G401.6 (cell line): Measurements from ENCODE around the gene URB2.

Experiments
- FAIRE-seq: peaks from 2 replicates; lab custom pipeline; 2012; peaks lifted over from hg19 to GRCh38; lab: Jason Lieb, UNC

The URB2 gene

DNA sequence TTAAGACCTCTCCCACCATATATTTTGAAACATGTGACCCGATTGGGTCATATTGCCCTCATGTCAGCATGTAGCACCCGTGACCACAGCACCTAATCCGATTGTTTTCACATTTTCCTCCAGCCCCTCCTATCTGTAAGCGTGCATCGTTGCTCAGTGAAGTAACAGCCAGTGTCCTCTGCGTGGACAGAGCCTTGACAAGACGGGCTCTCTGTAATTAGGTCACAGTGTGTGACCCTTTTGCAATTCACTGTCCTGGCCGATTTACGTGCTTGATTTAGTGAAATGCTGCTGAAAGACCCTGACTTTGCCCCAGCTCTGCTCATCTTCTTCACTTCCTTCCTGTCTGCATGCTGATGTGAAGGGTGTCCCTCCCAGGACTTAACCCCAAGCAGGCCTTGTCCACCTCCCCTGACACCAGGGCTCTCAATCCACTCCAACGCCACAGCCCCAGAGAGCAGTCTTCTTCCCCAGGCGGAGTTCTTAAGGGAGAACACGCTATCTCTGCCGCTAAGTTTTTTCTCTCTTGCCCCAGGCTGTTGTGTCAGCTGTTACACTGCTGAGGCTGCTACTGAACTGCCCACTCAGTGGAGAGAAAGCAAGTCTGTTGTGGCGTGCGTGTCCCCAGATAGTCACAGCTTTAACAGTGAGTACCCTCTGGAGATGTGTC is 19.4 kb downstream of the URB2 start:
- no peak for FAIRE-seq

DNA sequence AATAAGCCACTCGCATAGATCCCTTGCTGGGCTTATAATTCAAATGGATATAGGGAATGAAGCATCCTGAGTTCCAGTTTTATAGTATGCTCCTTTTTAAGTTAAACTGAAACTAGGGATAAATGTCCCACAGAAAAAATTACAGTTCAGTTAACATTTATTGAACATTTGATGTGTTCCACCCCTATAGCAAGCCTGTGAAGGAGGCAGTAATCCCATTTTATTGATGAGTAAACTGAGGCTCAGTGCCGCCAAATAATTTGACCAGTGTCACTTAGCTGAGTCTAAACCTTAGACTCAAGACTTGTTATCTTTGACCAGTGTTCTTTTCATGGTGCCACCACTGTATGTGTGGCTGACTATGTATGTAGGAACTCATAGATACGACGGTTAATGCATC is 22.4 kb downstream of the URB2 start:
- no peak for FAIRE-seq

DNA sequence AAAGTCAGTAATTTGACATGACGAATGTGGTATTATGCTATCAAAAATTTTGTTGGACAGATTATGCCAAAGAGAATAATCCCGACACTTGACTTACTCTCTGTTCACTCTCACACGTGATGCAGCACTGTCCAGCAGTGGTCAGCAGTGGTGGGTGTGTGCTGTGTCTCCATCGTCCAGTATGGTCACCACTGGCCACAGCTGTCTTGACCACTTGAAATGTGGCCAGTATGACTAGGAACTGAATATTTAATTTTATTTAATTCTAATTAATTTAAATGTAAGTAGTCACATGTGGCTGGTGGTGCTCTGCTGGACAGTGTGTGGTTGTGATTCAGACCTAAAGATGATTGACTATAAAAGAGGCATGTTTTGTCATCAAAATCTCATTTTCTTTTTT is 24.0 kb downstream of the URB2 start:
- no peak for FAIRE-seq

DNA sequence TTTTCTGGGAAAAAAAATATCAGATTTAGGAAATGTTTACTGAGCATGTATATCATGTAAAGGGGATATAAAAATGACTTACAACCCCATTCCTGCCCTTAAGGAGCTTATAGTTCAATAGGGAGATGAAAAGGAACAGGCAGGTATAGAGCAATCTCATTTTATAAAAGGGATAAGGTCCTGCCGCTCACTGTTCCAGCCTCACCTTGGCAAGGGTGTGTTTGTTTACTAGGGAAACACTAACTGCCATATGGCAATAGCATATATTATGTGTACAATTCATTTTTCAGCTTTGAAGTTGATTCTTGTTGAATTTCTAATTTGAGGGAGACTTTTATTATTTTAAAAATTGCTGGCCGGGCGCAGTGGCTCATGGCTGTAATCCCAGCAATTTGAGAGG is 25.5 kb downstream of the URB2 start:
- no peak for FAIRE-seq

DNA sequence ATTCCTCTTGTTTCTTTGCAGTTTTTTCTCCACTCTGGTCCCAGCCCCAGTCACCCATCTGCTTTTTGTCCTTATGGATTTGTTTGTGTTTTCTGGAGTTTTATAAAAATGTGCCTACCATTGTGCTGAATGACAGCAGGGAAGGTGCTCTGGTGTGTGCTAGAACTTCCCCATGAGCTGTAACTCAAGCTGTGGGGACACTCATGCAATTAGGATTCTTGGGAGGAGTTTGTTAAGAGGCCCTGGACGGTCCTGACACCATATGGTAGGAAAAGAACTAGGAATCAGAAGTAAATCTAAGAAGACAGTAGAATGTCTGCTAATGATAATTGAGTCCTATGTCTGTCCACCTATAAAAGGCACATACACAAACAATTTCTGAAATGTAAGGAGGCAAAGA is 27.4 kb downstream of the URB2 start:
- FAIRE-seq: no peak

DNA sequence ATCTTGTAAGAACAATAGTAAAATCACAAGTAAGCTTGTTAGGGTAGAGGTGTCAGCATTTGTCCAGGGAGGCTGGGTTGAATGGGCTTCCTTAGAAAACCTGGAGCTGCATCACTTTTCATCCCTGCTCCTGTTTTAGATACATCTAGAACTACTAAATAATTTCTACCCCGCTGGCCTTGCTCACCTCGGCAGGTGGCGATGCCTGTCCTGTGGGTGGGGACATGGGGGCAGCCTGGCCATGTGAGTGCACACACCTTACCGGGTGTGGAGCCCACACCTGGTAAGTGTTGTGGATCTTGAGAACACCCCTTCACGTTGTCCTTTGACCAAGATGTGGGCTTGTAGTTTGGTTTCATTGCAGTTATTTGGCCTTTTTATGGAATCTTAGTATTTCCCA is 29.7 kb downstream of the URB2 start:
- no peak for FAIRE-seq

DNA sequence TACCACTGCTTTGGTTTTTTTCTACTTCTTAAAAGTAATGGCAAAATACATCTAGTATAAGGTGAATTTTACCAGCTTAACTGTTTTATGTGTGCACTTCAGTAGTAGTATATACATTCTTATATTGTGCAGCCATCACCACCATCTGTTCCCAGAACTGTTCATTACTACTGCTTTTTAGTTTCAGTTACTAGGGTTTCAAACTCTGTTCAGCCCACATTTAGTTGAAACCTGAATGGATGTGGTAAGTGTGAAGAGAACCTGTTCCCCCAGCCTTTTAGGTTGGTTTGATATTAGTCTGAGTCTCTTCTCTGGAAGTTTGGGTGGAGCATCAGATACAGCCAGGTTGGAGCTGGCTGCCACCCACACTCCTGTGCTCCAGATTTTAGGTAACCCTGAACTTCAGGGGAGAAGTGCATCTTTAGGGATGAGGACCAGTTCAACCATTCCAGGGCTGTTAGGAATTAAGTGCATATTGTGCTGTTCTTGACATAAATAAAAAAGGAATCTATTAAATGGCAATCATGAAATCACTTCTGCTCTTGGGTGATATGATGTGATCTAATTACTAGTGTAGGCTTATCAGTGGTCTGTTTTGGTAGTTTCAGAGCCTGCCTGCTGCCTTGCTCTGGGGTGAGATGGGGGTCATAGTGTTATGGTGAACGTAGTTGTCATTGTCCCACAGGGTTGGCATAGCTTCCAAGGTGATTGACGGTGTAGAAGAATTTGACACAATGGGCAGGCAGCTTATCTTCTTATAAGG is 32.1 kb downstream of the URB2 start:
- no peak for FAIRE-seq

DNA sequence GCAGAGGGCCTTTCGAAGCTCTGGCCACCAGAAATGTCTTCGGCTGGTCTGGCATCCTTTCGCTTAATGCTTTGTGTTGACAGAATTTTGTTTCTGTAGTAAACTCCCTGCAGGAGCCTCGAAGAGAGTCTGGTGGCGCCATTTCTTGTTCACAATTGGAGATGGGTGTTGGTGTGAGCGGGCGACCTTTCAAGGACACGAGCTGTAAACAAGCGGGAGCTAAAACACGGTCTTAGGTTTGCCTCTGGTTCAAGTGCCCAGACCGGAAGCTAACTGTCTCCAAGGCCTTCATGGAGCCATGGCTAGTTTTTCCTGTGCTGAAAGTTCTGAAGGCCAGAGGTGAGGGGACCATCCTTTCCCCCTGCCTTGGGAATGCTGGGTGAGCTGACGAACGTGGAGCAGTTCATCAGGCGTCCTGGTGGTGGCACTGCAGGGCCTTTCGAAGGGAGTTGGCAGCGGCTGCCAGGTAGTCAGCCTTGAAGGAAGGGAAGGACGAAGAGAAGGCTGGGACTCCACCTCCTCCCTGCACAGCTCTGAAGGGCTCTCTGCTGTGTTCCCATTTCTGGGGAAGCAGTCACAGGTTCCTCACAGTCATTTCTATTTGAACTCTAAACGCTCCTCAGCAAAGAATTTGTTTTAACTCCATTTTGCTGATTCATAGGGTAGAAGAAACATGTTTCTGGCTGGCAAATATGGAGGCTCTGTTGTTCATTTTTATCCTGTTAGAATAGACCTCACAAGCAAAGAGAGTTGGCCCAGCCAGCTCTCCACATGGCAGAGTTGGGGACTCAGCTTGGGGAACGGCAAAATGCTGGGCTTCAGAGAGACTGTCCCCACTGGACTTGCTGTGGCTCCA is 35.2 kb downstream of the URB2 start:
- no peak for FAIRE-seq

DNA sequence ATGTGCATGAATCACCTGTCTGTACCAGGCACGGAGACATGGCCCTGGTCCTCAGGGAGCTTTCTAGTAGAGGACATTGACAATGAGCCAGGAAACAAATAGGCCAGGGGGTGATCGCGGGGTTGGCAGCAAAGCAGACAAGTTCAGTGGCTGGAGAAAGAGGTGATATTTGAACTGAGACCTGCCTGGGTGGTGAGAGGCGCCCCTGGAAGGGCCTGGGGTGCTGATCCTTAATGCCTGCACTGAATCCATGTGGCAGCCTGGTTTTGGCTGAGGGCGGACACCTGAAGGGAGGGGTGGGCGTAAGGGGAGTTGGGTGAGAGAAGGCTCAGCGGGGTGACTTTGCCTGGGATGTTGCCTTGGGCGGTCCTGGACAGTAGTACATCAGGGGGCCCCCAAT is 35.9 kb downstream of the URB2 start:
- FAIRE-seq: no peak

DNA sequence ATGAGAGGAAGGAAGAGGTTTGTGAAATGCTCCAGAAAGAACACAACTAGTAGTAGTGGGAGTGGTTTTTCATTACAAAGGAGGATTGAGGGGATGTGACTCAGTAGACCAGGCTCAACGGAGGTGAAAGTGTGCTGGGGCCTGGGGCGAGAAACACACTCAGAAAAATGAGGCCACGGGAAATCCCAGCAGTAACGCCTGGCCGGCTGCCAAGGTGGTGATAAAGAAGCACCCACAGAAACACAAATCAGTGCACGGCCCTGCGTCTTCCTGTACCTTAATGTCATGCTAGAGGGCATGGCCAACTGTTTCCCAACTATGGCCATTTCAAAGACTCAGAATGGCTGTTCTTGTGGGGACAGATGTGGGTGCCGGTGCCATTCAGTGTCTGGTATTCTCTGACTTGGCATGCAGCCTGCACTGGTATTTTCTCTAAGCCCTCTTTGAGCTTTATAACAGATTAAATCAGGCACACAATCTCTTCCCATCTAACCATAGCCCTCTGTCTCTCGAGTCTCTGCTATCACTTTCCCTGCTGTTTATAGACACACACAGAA is 38.2 kb downstream of the URB2 start:
- FAIRE-seq: no peak

DNA sequence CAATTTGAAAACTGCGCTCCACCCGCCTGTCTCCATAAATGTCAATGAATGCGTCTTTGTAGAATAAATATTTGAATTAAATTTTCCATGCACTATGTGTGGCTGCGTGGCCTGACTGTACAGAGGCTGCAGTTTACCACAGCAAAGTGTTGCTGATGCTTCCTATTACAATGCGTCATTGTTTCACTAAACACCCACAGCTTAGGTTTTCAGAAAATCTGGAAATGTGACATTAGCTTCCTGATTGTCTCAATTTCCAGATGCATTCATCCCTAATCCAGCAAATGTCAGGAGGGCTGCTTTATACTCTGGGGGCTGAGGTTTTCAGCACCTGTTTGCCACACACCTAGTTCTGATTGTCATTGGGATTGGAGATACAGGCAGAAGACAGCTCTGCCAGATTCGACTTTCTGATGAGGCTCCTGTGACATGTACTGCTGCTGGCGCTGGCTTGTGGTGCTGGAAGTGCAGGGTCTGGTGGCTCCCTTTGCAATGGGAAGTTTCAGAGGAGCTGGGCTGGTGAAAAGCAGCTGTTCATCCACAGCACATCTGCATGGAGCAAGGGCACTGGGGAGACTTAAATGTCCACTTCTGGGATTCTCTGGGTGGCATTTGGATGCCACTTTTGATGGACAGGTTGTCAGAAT is 40.0 kb downstream of the URB2 start:
- FAIRE-seq: no peak

DNA sequence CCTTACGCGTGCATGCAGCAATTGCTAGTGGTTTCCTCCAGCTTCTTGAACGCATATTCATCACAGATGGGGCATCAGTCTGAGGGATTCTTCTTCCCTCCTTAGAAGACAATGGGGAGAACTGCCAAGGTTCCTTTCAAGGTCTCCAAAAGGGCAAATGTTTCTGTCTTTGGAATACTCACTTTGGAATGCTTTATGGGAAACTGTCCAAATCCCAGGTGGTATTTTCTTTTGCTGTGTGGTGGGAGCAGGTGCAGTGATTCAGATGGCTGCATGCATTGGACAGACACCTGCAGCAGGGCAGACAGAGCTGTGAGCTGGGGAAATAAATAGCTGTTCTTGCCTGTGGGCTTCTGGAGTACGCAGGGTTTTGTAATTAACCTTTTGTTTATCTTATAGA is 40.5 kb downstream of the URB2 start:
- FAIRE-seq: no peak

DNA sequence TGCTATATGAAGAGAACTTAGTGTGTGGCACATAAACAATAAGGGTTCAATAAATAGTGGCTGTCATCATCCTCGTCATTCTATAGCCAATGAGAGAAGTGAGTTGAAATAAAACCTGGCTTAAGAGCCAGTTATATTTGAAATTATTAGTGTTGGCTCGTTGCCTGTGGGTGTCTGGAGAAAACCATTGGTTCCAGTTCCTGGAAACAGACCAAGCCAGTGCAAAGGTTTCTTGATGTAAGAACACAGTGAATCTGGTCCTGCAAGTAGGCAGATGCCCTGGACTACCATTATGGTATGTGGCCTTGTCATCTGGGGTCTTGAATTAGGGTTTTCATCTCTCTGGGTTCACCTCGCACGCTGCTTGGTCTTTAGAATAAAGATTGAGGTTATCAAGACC is 43.3 kb downstream of the URB2 start:
- no peak for FAIRE-seq

DNA sequence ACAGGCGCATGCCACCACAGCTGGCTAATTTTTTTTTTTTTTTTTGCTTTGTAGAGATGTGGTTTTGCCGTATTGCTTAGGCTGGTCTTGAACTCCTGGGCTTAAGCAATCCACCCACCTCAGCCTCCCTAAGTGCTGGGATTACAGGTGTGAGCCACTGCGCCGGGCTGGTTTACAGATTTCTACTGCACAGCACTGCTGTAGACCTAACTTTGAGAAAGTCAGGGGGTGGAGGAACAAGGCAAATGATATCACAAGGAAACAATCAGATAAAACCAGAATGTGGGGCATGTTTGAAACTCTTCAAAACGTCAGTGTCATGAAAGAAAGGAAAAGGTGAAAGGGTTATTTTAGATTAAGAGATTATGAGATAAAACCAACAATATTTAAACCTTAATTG is 45.3 kb downstream of the URB2 start:
- FAIRE-seq: no peak

DNA sequence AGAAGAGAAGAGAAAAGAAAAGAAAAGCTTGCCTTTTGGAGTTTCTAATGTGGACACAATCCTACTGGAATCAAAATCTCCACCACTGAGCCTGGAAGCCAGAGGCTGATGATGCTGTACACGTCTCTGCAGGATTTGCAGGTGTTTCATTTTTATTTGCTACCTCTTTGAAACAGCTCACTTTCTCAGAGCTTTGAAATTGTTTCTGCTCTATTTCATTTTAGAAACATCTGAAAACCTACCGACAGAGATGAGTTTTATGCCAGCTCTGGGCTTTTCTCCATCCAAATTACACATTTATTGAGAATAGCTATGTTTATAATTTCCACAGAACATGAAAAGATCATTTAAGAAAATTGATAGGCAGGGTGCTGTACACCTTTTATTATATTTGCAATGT is 46.2 kb downstream of the URB2 start:
- no peak for FAIRE-seq

DNA sequence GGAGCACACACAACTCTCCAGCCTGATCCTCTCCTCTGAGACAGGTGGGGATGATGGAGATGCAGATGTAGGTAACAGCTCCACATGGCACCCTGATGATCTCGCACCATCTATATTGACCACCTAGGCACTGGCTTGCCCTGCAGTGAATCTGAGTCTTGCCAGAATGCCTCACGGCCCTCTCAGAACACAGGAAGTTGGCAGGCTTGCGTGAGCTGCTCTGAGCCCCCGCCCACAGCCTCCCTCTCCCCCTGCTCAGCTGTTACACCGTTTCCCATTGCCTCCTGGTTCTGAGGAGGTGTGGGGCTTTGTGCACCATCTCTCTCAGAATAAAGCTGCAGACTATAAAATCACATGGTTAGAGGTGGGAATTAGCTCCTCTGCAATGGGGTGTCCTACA is 48.0 kb downstream of the URB2 start:
- FAIRE-seq: no peak

DNA sequence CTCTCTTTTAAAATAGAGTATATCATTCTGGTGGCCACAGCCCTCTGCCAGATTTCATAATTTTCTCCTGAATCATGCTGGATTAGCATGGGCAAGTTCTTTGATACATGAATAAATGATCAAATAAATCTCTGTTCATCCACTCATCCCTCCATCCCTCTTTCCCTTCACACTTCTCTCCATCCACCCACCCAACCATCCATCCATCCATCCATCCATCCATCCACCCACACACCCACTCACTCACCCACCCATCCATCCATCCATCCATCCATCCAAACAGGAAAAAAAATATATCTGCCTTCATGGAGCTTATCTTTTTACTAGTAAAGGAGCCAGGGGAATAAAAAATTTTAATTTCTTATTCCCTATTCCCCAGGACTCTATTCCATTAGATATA is 49.3 kb downstream of the URB2 start:
- FAIRE-seq: no peak

DNA sequence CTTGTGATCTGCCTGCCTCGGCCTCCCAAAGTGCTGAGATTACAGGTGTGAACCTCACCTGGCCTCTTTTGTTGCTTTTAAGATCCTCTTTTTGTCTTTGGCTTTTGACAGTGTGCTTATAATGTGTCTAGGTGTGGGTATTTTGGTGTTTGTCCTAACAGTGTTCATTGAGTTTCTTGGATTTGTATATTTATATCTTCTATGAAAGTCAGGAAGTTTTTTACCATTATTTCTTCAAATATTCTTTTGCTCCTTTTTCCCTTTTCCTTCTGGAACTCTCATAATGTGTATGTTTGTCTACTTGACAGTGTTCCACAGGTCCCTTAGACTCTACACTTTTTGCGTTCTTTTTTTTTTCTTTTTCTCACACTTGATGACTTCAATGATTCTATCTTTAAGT is 59.1 kb downstream of the URB2 start:
- FAIRE-seq: no peak

DNA sequence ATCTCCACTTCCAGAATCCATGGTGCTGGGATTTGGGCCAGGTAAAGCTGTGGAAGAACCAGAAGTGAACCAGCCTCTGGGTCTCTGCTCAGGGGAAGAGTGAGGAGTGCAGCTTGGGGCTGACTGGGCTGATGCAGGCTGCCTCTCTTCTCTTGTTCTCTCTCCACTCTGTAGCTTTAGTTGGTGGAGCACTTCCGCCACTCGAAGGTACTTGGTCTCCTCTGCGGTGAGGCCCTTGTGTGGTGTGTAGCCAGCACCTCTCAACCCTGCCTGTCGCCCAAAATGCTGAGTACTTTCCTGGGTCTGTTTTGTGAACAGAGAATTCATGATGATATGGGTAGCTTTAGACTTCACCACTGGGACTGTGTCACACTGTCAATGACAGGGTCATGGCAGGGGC is 63.2 kb downstream of the URB2 start:
- no peak for FAIRE-seq

DNA sequence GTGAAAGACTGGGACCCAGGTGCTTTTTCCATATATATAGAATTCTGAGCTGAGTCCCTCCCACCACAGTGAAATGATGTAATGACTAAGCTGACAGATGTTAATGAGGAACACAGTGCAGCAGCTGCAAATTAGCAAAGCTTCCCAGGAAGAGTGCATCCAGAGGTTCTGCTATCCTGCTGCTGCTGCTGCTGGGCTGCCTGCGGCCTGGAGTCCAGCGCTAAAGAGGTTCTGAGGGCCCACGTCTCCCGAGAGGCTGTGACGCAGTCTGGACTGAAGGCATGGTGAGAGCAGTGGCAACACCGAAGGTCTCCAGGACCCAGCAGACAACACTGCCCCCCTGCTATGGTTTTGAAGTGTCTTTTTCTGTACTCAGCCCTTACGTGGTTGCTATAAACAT is 63.9 kb downstream of the URB2 start:
- no peak for FAIRE-seq

DNA sequence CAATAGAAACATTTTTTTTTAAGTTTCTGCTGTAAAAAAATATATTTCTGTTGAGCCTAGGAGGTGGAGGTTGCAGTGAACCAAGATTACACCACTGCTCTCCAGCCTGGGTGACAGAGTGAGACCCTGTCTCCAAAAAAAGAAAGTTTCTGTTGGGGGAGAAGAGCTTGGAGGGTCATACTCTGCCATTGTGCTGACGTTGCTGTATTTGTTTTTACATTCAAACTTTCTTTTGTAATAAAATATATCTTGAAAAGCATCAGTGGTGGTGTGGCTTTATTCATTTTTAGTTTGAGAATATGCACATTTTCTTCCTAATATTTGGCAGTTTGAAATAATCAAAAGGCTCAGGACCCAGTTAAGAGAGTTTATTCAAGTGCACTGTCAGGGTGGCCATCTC is 64.6 kb downstream of the URB2 start:
- no peak for FAIRE-seq

DNA sequence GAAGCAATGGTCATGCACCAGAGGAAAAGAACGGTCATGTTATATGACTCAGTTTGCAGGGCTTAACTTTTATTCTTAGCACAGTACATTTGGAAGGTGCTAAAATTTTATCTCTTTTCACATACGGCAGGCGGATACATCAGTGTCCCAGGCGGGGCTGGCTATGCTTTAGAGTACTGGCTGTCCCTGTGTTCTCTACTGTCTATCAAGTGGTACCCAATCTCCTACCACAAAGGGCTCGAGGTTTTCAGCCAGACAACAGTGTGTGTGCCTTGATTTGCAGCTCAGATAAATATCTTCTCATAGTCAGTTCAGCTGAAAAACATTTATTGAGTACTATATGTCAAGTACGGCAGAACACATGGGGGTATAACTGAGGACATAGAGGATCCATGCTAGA is 65.3 kb downstream of the URB2 start:
- FAIRE-seq: no peak
